Caco-2 (cell line): ENCODE measurements around the gene CLECL1. TPM values are rescaled to one million over a fixed set of nuclear protein-coding genes. Genes with fewer than 3 reads are reported as not detected.
"Not testable (repeated sequence)": the region's sequence is repeated elsewhere in the genome, so short reads cannot be mapped to it uniquely, and the experiment has no call there.

Source experiments
- BruUV-seq: library from RNA; stranded (reverse); fragments of 400-500 nt; replicated peaks from 2 replicates; lab custom pipeline; 2021; lab: Mats Ljungman, UMichigan
- CTCF ChIA-PET: fragments of 300-600 bp; sonication (Branson Sonifier 250); formaldehyde crosslinking; loops from one replicate; lab custom pipeline; 2022; ENCODE audit warnings: antibody characterized with exemption; lab: Charles Lee
- POLR2A ChIA-PET: fragments of 300-600 bp; sonication (Branson Sonifier 250); formaldehyde crosslinking; loops from one replicate; lab custom pipeline; 2022; ENCODE audit warnings: antibody characterized with exemption; lab: Charles Lee
- DNase-seq, 2 experiments: peaks; one replicate each; pipeline versions ENCODE4 v3.0.0 to v3.0.0-alpha.2; 2020 to 2022
- H3K27me3 ChIP-seq: replicated peaks from 2 replicates; pipeline ENCODE4 v1.6.0; 2011; ENCODE audit warnings: low read length; ENCODE audit not compliant: control insufficient read depth, insufficient read depth
- H3K36me3 ChIP-seq: 2 replicates; pipeline ENCODE4 v1.5.1; 2011; ENCODE audit warnings: low read length; ENCODE audit not compliant: control insufficient read depth, insufficient read depth
- H3K4me1 ChIP-seq: fragments of 250-450 bp; sonication (Bioruptor Pico); 2 replicates; pipeline ENCODE4 v1.5.1; 2020; ENCODE audit warnings: mild to moderate bottlenecking
- H3K4me3 ChIP-seq: 2 replicates; pipeline ENCODE4 v1.5.1; 2011; ENCODE audit warnings: low read depth, mild to moderate bottlenecking, control low read depth, low read length
- H3K9me3 ChIP-seq: fragments of 250-450 bp; sonication (Bioruptor Pico); 2 replicates; pipeline ENCODE4 v1.5.1; 2020; ENCODE audit warnings: mild to moderate bottlenecking, moderate library complexity
- H3K27ac Mint-ChIP-seq: one replicate; pipeline ENCODE4 v1.8.0; 2022; ENCODE audit warnings: mixed read lengths; ENCODE audit not compliant: unreplicated experiment
- H3K27me3 Mint-ChIP-seq: one replicate; pipeline ENCODE4 v1.8.0; 2022; ENCODE audit warnings: mixed read lengths; ENCODE audit not compliant: insufficient read depth, unreplicated experiment
- H3K36me3 Mint-ChIP-seq: one replicate; pipeline ENCODE4 v1.8.0; 2022; ENCODE audit warnings: mild to moderate bottlenecking, mixed read lengths; ENCODE audit not compliant: insufficient read depth, unreplicated experiment
- H3K4me1 Mint-ChIP-seq: one replicate; pipeline ENCODE4 v1.8.0; 2022; ENCODE audit warnings: low read depth, mixed read lengths; ENCODE audit not compliant: unreplicated experiment
- H3K4me3 Mint-ChIP-seq: one replicate; pipeline ENCODE4 v1.8.0; 2022; ENCODE audit warnings: mild to moderate bottlenecking, moderate library complexity, mixed read lengths; ENCODE audit not compliant: unreplicated experiment
- H3K9me3 Mint-ChIP-seq: one replicate; pipeline ENCODE4 v1.8.0; 2022; ENCODE audit warnings: mixed read lengths; ENCODE audit not compliant: unreplicated experiment
- intact Hi-C: fragments of 100-400 bp; cut with micrococcal nuclease; formaldehyde crosslinking; loops from one replicate; pipeline ENCODE4 v1.10.0; 2022; ENCODE audit not compliant: unreplicated experiment
- total RNA-seq: library from RNA; stranded (reverse); gene quantifications from 2 replicates; pipeline ENCODE4 v1.2.3, GENCODE V29; 2022
- TF ChIP-seq, protein P1 (sequence below), 2 experiments: fragments of 200-600 bp in 1 of 2; IDR thresholded peaks; 1 replicate in 1 of 2; 2 replicates in 1 of 2; pipeline versions ENCODE4 v1.5.1 to v1.8.0; 2011 to 2022; ENCODE audit warnings: antibody characterized with exemption in 1 of 2, control low read depth in 1 of 2, inconsistent platforms in 1 of 2, low read depth in 1 of 2, low read length in 1 of 2, mild to moderate bottlenecking in 1 of 2, moderate library complexity in 1 of 2; ENCODE audit not compliant: insufficient read depth in 1 of 2, severe bottlenecking in 1 of 2, unreplicated experiment in 1 of 2

CLECL1 gene
- total RNA-seq, 1 experiment from 2014 or later, result not detected

DNA sequence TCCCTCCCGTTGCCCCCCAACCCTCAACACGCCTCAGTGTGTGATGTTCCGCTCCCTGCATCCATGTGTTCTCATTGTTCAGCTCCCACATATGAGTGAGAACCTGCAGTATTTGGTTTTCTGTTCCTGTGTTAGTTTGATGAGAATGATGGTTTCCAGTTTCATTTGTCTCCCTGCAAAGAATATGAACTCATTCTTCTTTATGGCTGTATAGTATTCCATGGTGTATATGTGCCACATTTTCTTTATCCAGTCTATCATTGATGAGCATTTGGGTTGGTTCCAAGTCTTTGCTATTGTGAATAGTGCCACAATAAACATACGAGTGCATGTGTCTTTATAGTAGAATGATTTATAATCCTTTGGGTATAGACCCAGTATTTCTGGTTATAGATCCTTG, 50.4 kb downstream of the CLECL1 start:
- H3K4me1 ChIP-seq, H3K4me3 Mint-ChIP-seq, H3K27me3 ChIP-seq, DNase-seq, BruUV-seq, H3K27ac Mint-ChIP-seq, H3K36me3 ChIP-seq, H3K36me3 Mint-ChIP-seq, H3K4me3 ChIP-seq, POLR2A ChIA-PET, H3K27me3 Mint-ChIP-seq, H3K4me1 Mint-ChIP-seq, CTCF ChIA-PET, intact Hi-C loops: not testable (repeated sequence)
- H3K9me3 Mint-ChIP-seq, result peaks cover 50% of the 10 kb centered on the region
- H3K9me3 ChIP-seq, result peaks cover 11% of the 10 kb centered on the region

DNA sequence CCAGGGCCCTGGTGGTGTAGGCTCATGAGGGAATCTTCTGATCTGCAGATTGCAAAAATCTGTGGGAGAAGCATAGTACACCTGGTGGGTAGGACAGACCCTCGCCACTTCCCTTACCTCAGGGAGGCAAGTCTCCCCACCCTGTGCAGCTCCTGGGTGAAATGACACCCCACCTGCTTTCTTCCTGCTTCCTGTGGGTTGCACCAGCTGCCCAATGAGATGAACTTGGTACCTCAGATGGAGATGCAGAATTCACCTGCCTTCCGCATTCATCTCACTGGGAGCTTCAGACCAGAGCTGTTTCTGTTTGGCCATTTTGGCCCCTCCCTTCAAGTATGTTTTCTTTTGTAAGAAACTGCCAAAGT, 58.7 kb downstream of the CLECL1 start:
- no peak overlapping the region for H3K4me3 Mint-ChIP-seq
- no peak for DNase-seq
- H3K27me3 Mint-ChIP-seq, result no peaks in the 10 kb centered on the region

DNA sequence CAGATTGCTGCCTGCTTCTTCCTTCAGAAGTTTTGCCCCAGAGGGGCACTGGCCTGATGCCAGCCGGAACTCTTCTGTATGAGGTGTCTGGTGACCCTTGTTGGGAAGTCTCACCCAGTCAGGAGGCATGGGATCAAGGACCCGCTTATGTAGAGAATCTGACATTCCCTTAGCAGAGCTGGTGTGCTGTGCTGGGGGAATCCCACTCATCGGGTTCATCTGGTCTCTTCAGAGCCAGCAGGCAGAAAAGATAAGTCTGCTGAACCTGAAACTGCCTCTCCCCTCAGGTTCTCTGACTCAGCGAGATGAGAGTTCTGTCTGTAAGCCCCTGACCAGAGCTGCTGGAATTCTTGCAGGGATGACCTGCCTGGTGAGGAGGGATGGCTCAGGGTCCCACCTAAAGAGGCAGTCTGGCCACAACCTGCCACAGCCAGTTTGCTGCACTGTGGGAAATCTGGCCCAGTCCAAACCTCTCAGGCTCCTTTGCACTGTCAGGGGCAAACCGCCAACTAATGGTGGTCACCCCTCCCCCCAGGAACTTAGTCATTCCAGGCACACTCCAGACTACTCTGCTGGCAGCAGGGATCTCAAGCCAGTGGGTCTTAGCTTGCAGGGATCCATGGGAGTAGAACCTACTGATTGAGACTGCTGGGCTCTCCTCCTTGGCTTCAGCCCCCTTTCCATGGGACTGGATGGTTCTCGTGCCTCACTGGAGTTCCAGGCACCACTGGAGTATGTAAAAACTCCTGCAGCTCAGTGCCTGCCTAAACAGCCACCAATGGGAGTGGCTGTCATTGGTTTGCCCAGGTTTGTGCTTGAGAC, 59.3 kb downstream of the CLECL1 start:
- Histone ChIP-seq H3K27me3 (no peaks in the 10 kb centered on the region), H3K9me3 (no peaks in the 10 kb centered on the region; the same call in 1 of the 2 replicates), H3K4me3 (no peak overlapping the region), H3K36me3 (no peaks in the 10 kb centered on the region), H3K4me1 (no peaks in the 10 kb centered on the region; the same call in 1 of the 2 replicates)
- no peak overlapping the region for H3K4me3 Mint-ChIP-seq
- ChIA-PET POLR2A (no interaction called here), CTCF (interaction anchor here (1.3 kb wide), 1 partner anchor 18 kb away, joined by 3 read pairs; no protein-coding TSS in a partner anchor)
- H3K27ac Mint-ChIP-seq, result no peak overlapping the region
- H3K4me1 Mint-ChIP-seq, result no peaks in the 10 kb centered on the region
- H3K36me3 Mint-ChIP-seq, result no peaks in the 10 kb centered on the region
- BruUV-seq, result no TSS peak
- TF ChIP-seq, protein P1, sequence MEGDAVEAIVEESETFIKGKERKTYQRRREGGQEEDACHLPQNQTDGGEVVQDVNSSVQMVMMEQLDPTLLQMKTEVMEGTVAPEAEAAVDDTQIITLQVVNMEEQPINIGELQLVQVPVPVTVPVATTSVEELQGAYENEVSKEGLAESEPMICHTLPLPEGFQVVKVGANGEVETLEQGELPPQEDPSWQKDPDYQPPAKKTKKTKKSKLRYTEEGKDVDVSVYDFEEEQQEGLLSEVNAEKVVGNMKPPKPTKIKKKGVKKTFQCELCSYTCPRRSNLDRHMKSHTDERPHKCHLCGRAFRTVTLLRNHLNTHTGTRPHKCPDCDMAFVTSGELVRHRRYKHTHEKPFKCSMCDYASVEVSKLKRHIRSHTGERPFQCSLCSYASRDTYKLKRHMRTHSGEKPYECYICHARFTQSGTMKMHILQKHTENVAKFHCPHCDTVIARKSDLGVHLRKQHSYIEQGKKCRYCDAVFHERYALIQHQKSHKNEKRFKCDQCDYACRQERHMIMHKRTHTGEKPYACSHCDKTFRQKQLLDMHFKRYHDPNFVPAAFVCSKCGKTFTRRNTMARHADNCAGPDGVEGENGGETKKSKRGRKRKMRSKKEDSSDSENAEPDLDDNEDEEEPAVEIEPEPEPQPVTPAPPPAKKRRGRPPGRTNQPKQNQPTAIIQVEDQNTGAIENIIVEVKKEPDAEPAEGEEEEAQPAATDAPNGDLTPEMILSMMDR (IDR thresholded peaks at IDR 0.05; ENCODE audit: insufficient read depth in 1 of 2, low read depth in 1 of 2, low read length in 1 of 2, severe bottlenecking in 1 of 2, unreplicated experiment in 1 of 2), result no peak
- DNase-seq, result peak in 1 of 2 experiments; percentile 21
- intact Hi-C loops, result no loop called here
- H3K9me3 Mint-ChIP-seq, result no peaks in the 10 kb centered on the region
- no peaks in the 10 kb centered on the region for H3K27me3 Mint-ChIP-seq

More for the DNA sequence above, 58.7 kb downstream of the CLECL1 start:
- TF ChIP-seq, protein P1 (IDR thresholded peaks at IDR 0.05; ENCODE audit: insufficient read depth in 1 of 2, low read depth in 1 of 2, low read length in 1 of 2, severe bottlenecking in 1 of 2, unreplicated experiment in 1 of 2), result no peak
- POLR2A ChIA-PET, result no interaction called here
- no peaks in the 10 kb centered on the region for H3K4me1 Mint-ChIP-seq
- Histone ChIP-seq H3K4me1 (no peaks in the 10 kb centered on the region; the same call in 1 of the 2 replicates), H3K27me3 (no peaks in the 10 kb centered on the region), H3K4me3 (no peak overlapping the region), H3K36me3 (no peaks in the 10 kb centered on the region), H3K9me3 (no peaks in the 10 kb centered on the region; the same call in 1 of the 2 replicates)
- H3K9me3 Mint-ChIP-seq, result peaks cover under 1% of the 10 kb centered on the region
- CTCF ChIA-PET, result interaction anchor here (1.3 kb wide), 1 partner anchor 17 kb away, joined by 3 read pairs; no protein-coding TSS in a partner anchor
- no TSS peak for BruUV-seq
- H3K27ac Mint-ChIP-seq, result no peak overlapping the region
- intact Hi-C loops, result no loop called here
- no peaks in the 10 kb centered on the region for H3K36me3 Mint-ChIP-seq

Other genes with a start within 250 kb of the CLECL1 start
- gene KLRB1, start 125.2 kb downstream of the CLECL1 start, total RNA-seq, result not detected in 2 replicates
- gene CLEC2D, start 63.4 kb downstream of the CLECL1 start, total RNA-seq, result 6.6 and 8.5 TPM in 2 replicates
- gene CD69, start 27.8 kb upstream of the CLECL1 start, total RNA-seq, result not detected in 2 replicates
- not detected in 2 replicates for gene KLRF1, start 94.4 kb upstream of the CLECL1 start, total RNA-seq
- gene CLEC2B, start 136.3 kb upstream of the CLECL1 start, total RNA-seq, result not detected in 2 replicates
- not detected in 2 replicates for gene KLRF2, start 148.4 kb upstream of the CLECL1 start, total RNA-seq
- gene CLEC2A, start 199.3 kb upstream of the CLECL1 start, total RNA-seq, result not detected in 2 replicates
- not detected in 2 replicates for gene CLEC12A, start 238.3 kb upstream of the CLECL1 start, total RNA-seq